ENCODE measurements around the gene MRE11.
"Not testable (repeated sequence)": the region's sequence is repeated elsewhere in the genome, so short reads cannot be mapped to it uniquely, and the experiment has no call there.

The MRE11 gene

GRCh38 chr11:94493281-94494125 is at the start of gene MRE11, which contains the start of gene ANKRD49:
Gene MRE11 (minus strand): TSS chr11:94493844. CDS start chr11:94492801, 1,043 bp downstream.
Gene ANKRD49 (plus strand): TSS chr11:94493984. CDS start chr11:94496694, 2,710 bp downstream.
- peak; percentile 98 for DNase-seq

GRCh38 chr11:94539420-94539819 is 45.8 kb upstream of the MRE11 start:
- DNase-seq: no peak

- DNase-seq: no peak
Observed at GRCh38 chr11:94537031-94537600, 43.5 kb upstream of the MRE11 start.

GRCh38 chr11:94536386-94536785 is 42.7 kb upstream of the MRE11 start:
- no peak for DNase-seq

GRCh38 chr11:94533696-94534630 is 40.3 kb upstream of the MRE11 start:
- DNase-seq: no peak

GRCh38 chr11:94533206-94533605 is 39.6 kb upstream of the MRE11 start:
- no peak for DNase-seq

GRCh38 chr11:94532211-94532610 is 38.6 kb upstream of the MRE11 start:
- no peak for DNase-seq

GRCh38 chr11:94528551-94528950 is 34.9 kb upstream of the MRE11 start:
- no peak for DNase-seq

GRCh38 chr11:94526645-94527438 is 33.2 kb upstream of the MRE11 start:
- no peak for DNase-seq

- DNase-seq: no peak
Observed at GRCh38 chr11:94525546-94526324, 32.1 kb upstream of the MRE11 start.

- DNase-seq: no peak
Observed at GRCh38 chr11:94524341-94524740, 30.7 kb upstream of the MRE11 start.

- no peak for DNase-seq
Observed at GRCh38 chr11:94521684-94522083, 28.0 kb upstream of the MRE11 start.

- DNase-seq: no peak
Observed at GRCh38 chr11:94519478-94520084, 25.9 kb upstream of the MRE11 start.

GRCh38 chr11:94518300-94518699 is 24.7 kb upstream of the MRE11 start:
- no peak for DNase-seq

GRCh38 chr11:94516725-94517124 is 23.1 kb upstream of the MRE11 start:
- no peak for DNase-seq

- DNase-seq: no peak
Observed at GRCh38 chr11:94515398-94515797, 21.8 kb upstream of the MRE11 start.

GRCh38 chr11:94513091-94513490 is 19.4 kb upstream of the MRE11 start:
- peak; percentile 87 for DNase-seq

GRCh38 chr11:94511932-94512781 is 18.5 kb upstream of the MRE11 start, which contains the start of gene C11orf97:
Gene C11orf97 (plus strand): TSS chr11:94512461. CDS start chr11:94512529, 68 bp downstream.
- no peak for DNase-seq

GRCh38 chr11:94507485-94507884 is 13.8 kb upstream of the MRE11 start:
- DNase-seq: no peak

- not testable (repeated sequence) for DNase-seq
Observed at GRCh38 chr11:94506513-94506912, 12.9 kb upstream of the MRE11 start.
